Lower leg skin (tissue), 4 donors: Measurements from ENCODE around the gene GTF3C6. TPM values are rescaled to one million over a fixed set of nuclear protein-coding genes. Genes with fewer than 3 reads are reported as not detected.
"Not testable (repeated sequence)": the region's sequence is repeated elsewhere in the genome, so short reads cannot be mapped to it uniquely, and the experiment has no call there.

Source experiments
- DNase-seq, 2 donors: peaks; one replicate each; pipeline ENCODE4 v3.0.0-alpha.2; 2019; ENCODE audit warnings: low spot score in 2 of 2
- H3K4me3 ChIP-seq: fragments of 200-600 bp; sonication (generic); 2 replicates; pipeline ENCODE4 v1.5.1; 2017; ENCODE audit warnings: mild to moderate bottlenecking, low read depth; ENCODE audit not compliant: poor library complexity, severe bottlenecking
- CTCF ChIP-seq, 3 donors: fragments of 450-650 bp; IDR thresholded peaks; one replicate each; pipeline ENCODE4 v1.5.1; 2016; ENCODE audit warnings: antibody characterized with exemption in 3 of 3, mild to moderate bottlenecking in 3 of 3, moderate library complexity in 2 of 3
- POLR2A ChIP-seq, 2 donors: fragments of 450-650 bp; IDR thresholded peaks; one replicate each; pipeline ENCODE4 v1.6.1; 2016 to 2017; ENCODE audit warnings: antibody characterized with exemption in 2 of 2, mild to moderate bottlenecking in 1 of 2, moderate library complexity in 1 of 2
- WGBS, 2 donors: methylation state at CpG; one replicate each; pipeline ENCODE4 v1.1.5; 2018; 5-methylcytosine and 5-hydroxymethylcytosine counted together
- intact Hi-C: fragments of 100-400 bp; cut with DNase I; formaldehyde crosslinking; loops from one replicate; pipeline ENCODE4 v1.15.0; 2023; ENCODE audit warnings: low total_unique reads
- total RNA-seq, 4 donors: library from RNA; depleted of rRNA; stranded (reverse); fragments of >200 nt; gene quantifications; one replicate each; pipeline ENCODE4 v1.1.0, GENCODE V29; 2016

Gene GTF3C6
- total RNA-seq, 4 donors from 2014 or later: 15.5 to 22.1 (median 18.3) TPM

GRCh38 chr6:111002350-111002749 lies 43.8 kb downstream of the GTF3C6 start:
- TF ChIP-seq POLR2A (IDR thresholded peaks at IDR 0.05) (no peak), CTCF (IDR thresholded peaks at IDR 0.05) (no peak)
- intact Hi-C loops: no loop called here
- WGBS, 2 donors: 96 to 97% methylated on average over 3 of the region's 3 CpGs
- DNase-seq: peak in 1 of 2 donors; percentile 75
- no peak overlapping the region for H3K4me3 ChIP-seq

DNA sequence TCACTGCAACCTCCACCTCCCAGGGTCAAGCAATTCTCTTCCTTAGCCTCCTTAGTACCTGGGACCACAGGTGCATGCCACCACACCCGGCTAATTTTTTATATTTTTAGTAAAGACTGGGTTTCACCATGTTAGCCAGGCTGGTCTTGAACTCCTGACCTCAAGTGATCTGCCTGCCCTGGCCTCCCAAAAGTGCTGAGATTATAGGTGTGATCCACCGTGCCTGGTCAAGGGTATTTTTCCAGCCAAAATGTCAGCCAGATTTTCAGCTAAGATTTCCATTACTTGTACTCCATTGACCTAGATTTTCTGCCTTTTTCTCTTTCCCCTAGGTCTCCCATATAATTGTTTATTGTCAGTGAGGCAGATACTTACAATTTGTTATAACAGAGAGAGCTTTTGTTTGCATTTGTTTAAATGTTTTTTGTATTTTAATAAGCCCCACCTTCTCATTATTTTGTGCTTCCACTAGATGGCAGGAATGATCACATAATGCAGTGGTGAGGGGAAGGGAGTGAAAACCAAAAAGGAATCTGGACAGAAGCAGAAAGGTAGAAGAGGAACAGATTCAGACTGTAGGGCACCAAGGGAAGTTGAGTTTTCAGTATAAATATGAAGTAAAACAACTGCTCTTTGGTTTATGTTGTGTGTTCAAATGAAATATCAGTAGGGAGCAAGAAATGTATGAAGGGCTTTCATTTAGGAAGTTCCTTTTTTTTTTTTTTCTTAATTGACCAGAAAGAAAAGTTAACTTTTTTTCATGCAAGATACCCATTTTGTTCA lies 53.0 kb downstream of the GTF3C6 start:
- H3K4me3 ChIP-seq: no peak overlapping the region
- DNase-seq: peak in 1 of 2 donors; percentile 62
- TF ChIP-seq POLR2A (IDR thresholded peaks at IDR 0.05) (no peak), CTCF (IDR thresholded peaks at IDR 0.05) (peak in 1 of 3 donors; percentile 7)
- WGBS, 2 donors: 69 to 92% methylated on average over 2 of the region's 2 CpGs
- intact Hi-C loops: no loop called here

- DNase-seq: no peak
- 77 to 88% methylated on average over 2 of the region's 2 CpGs for whole genome bisulfite sequencing, 2 donors
- H3K4me3 ChIP-seq: no peak overlapping the region
- no peak for TF ChIP-seq POLR2A (IDR thresholded peaks at IDR 0.05)
- TF ChIP-seq CTCF (IDR thresholded peaks at IDR 0.05): no peak
- intact Hi-C loops: no loop called here
Measured at GRCh38 chr6:111012143-111012452, 53.6 kb downstream of the GTF3C6 start.

- H3K4me3 ChIP-seq, intact Hi-C loops, DNase-seq: not testable (repeated sequence)
- 65 to 99% methylated on average over 4 of the region's 4 CpGs for WGBS, 2 donors
Measured at GRCh38 chr6:111012520-111012919, 54.0 kb downstream of the GTF3C6 start.

DNA sequence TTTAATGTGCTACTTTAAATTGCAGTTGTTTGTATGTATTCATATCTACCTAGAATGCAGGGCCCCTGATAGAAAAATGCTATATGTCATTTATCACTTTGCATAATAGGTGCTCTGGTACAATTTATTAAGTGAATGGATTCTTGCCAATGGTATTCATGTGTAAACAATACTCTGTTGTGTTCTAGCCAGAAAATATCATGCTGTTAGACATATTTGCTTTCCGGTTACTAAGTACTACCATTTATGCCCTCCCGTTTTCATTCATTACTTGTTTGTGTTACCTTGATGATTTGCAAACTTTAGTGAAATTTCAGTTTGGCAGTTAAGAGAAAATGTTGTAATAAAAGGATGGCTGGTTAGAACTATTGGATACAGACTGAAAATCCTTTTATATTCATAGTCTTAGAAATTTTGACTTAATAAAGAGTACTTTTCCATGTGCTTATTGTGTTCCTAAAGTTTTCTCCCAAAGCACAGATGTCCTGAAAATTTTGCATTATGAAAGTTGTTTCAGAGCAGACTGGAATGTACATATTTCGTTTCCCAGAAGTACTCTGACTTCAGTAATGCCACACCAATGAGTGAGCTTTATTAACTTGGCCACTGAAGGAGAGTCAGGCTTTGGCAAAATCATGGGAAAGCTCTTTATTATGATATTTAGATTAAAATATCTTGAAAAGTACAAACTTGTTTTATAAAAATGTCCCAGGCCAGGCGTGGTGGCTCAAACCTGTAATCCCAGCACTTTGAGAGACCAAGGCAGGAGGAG lies 54.8 kb downstream of the GTF3C6 start:
- WGBS, 2 donors: 71 to 76% methylated on average over 4 of the region's 4 CpGs
- intact Hi-C loops: no loop called here
- peak in 1 of 2 donors; percentile 25 for DNase-seq
- no peak overlapping the region for H3K4me3 ChIP-seq
- no peak for TF ChIP-seq POLR2A (IDR thresholded peaks at IDR 0.05)
- no peak for TF ChIP-seq CTCF (IDR thresholded peaks at IDR 0.05)

GRCh38 chr6:111015389-111016124 lies 57.1 kb downstream of the GTF3C6 start:
- 95 to 97% methylated on average over 3 of the region's 3 CpGs for WGBS, 2 donors
- TF ChIP-seq POLR2A (IDR thresholded peaks at IDR 0.05) (no peak), CTCF (IDR thresholded peaks at IDR 0.05) (no peak)
- DNase-seq: no peak
- intact Hi-C loops: no loop called here
- H3K4me3 ChIP-seq: no peak overlapping the region

GRCh38 chr6:111017241-111017640 lies 58.7 kb downstream of the GTF3C6 start:
- peak in 1 of 2 donors; percentile 64 for DNase-seq
- WGBS, 2 donors: 100% methylated on average over 5 to 7 of the region's 37 CpGs
- intact Hi-C loops: not testable (repeated sequence)

More at GRCh38 chr6:111017241-111017640, 58.7 kb downstream of the GTF3C6 start:
- not testable (repeated sequence) for H3K4me3 ChIP-seq
